GM19324 (cell line): ENCODE results near the gene KCNIP4.

ENCODE experiments used
- ATAC-seq: cut with Tn5 transposase; IDR thresholded peaks from one replicate; pipeline ENCODE4 v1.9.1; 2021; ENCODE audit warnings: mild to moderate bottlenecking, moderate library complexity; ENCODE audit not compliant: unreplicated experiment, low FRiP score

Gene KCNIP4

DNA sequence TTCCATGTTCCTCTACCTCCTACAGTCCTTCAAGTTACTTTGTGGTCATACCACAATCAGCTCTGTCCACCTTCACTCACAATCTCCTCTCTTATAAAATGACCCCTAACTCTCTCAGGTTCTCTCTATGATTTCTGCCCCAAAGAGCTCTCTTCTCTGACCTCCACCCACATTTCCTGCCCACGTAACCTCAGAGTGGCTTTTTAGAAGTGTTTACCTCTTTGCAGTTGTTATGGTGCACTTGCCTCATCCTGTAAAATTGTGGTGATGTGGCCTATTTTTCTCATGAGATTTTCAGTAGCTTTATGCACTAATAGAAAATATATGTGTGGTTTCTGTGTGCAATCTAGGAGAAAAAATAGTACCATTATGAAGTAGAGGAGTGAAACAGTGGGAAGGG, 1032.5 kb downstream of the KCNIP4 start:
- no peak for ATAC-seq

DNA sequence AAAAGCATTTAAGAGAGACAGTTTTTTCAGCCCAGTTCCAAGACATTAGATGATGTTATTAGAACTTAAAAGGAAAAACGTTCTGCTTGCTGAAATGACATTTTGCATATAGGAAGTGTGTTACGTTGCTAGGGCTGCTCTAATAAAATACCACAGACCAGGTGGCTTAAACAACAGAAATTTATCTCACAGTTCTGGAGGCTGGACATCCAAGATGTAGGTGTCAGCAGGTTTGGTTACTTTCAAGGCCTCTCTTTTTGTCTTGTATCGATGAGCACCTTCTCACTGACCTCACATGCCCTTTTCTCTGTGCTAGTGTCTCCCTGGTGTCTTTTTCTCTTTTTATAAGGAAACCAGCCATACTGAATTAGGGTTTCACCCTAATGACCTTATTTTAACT, 1043.6 kb downstream of the KCNIP4 start:
- ATAC-seq: no peak

DNA sequence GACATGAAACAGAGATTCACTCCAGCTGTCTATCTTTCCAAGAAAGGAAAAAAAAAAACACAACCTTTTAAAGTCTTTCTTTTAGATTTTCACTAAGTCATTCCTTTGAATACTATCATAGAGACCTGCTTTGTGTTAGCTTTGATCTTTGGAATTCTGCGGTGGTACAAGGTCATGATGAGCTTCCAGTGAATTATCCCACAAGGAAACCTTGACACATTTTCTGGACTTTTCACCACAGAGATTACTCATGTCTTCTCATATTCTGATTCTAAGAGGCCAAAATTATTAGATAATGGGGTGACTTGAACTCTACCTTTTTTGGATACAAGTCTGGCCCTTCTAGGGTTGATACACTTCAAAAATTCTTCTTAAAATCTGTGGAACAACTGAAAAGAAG, 1046.7 kb downstream of the KCNIP4 start:
- no peak for ATAC-seq

DNA sequence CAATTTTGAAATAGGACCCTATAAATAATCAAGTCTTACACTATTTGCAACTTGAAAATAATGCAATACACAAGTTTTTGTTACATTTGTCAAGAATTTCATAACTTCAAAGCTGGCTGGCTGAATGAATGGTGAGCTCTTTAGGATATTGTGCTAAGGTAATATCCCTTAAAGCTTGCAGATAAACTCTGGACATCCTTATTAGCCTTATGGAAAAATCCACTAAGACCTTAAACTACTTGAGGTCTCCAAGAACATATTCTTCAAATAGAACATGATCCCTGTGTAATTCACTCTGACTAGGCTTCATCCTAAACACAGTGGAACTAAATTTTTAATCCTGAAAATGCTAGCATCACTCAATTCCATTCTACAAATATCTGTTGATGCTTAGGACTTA, 1049.0 kb downstream of the KCNIP4 start:
- ATAC-seq: no peak

DNA sequence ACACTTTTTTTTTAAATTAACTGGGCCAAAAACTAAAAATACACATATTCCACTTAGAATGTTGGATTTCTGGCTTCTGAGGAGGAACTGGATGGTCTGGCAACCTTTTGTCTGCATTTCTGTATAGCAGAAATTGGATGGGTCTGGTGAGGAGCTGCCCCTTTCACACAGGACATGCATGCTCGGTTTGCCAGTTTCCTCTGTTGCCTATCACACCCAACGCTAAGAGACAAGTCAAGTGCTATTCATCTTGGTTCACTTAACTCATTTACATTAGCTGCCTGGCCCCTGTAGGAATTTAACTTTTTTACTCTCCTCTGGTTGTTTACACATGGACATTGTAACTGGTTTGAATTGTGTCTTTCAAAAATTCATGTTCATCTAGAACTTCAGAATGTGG, 1052.6 kb downstream of the KCNIP4 start:
- ATAC-seq: no peak

DNA sequence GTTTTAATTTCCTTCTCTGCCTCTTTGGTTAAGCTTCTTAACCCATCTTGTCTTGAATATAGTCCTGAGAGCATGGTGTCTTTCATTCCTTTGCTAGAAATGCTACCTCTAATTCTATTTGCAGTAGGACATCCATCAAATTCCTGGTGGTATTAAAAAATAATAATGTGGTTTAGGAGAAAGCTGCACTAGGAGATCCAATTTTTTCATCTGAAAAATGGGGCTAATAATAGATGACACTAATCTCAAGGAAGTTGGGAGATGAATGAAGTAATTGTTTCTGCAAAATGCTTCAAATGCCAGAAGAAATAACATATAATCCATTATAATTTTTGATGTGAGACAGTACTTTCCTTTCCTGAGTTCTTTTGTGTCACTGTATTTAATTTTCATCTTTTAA, 1053.4 kb downstream of the KCNIP4 start:
- no peak for ATAC-seq

DNA sequence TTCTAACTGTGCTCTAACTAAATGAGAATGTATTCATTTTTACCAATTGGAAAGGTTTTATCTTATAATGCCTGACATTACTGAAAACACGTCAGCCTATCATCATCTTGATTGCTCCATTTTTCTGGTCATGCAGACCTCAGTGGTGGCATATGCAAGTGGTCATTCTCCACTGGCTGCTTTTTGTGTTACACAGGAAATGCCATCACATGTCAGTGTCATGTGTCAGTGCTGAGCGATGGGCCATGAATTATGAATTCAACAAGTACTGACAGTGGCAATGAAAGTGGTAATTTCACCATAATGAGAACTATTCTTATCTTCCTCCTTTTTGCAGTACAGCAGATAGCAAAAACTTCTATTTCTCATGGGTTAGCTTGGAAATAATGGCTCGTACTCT, 1057.8 kb downstream of the KCNIP4 start:
- no peak for ATAC-seq

DNA sequence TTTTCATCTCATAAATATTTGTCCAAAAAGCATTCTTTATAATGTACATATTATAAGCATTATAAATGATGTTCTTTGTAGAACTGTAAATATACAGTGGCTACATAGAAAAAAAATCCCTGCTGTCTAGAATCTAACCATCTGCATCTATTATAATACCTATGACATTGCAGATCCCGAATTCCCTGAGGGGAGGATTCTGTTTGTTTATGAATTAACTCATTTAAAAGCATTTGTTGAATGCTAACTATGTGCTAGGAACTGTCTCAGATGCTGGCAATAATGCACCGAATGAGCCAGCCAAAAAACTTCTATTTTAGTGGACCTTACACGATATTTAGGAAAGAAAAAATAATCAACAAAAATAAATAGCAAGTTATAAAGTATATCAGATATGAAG, 1058.7 kb downstream of the KCNIP4 start:
- no peak for ATAC-seq

DNA sequence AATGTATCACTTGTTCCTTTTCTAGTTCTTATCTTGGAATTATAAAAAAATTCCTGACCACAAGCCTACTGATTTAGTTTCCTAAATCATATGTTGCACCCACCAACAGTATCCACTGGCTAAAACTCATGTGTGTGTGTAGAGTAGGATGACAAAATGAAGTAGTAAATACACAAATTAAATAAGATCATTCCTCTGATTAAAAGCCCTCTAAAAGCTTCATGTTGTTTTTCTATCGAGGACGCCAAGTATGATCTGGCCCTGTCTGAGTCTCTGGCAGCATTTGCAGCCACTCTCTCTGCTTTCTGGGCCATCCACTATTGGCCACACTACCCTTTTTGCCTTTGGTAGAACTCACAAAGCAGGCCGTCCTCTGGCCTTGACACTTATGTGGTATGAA, 1064.9 kb downstream of the KCNIP4 start:
- no peak for ATAC-seq

DNA sequence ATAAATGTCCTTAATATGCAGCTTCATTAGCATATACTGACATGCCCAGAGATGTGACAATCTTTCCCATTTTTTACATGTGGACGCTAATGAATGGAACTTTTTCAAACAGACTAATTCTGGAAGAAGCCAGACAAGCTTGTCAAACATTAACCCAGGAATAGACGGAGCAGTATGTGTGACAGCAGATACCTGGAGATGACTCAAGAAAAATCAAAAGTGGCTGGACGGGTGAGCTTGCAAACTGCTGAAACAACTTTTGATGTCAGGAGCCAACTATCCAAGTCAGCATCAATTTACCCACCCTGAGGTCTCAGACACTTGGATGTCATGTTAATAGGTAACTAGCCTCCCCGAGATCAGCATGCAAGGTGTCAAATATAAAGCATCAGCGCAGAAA, 1065.3 kb downstream of the KCNIP4 start:
- ATAC-seq: no peak

DNA sequence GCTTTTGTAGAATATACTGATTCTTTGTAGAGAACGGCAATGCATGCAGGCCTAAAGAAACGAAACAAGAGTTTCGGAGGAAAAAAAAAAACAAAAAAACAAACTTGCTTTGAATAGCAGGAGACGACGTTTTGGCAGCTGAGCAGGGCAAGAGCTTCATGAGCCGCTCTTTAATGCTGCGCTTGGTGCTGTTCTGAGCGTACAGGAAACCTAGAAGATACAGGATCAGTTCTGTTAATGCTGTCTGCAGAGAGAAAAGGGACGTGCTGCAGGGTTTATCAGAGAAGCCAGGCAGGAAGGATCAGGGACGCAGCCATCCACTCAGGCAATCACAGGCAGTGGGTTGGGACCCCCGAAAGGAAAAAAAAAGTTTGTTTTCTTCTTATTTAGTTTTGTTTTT, 1066.1 kb downstream of the KCNIP4 start:
- no peak for ATAC-seq

DNA sequence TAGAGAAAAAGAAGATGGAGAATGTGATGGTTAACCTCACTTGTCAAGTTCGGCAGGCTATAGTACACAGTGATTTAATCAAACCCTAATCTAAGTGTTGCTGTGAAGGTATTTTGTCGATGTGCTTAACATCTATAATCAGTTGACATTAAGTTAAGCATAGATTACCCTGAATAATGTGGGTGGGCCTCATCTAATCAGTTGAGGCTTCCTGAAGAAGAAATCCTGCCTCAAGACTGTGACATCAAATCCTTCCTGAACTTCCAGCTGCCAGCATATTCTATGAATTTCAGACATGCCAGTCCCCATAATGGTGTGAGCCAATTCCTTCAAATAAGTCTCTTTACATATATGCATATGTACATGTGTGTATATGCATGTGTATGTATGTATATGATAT, 1066.9 kb downstream of the KCNIP4 start:
- no peak for ATAC-seq

DNA sequence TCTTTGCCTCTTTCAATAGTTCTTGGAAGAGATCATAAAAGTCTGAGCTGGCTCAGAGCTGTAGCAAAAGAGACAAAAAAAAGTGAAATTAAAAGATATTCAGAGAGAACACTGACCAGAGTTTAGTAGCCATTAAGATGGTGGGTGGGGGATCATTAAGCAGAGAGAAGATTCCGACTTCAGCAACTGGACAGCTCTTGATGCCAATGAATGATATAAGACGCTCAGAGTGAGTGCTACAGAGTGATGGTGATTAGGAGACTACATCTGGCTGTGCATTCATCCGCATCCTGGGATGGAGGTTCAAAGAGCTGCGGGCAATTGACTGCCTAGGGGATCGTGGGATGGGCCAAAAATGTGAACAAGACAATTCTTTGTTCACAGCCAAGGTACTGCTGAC, 1069.8 kb downstream of the KCNIP4 start:
- no peak for ATAC-seq

DNA sequence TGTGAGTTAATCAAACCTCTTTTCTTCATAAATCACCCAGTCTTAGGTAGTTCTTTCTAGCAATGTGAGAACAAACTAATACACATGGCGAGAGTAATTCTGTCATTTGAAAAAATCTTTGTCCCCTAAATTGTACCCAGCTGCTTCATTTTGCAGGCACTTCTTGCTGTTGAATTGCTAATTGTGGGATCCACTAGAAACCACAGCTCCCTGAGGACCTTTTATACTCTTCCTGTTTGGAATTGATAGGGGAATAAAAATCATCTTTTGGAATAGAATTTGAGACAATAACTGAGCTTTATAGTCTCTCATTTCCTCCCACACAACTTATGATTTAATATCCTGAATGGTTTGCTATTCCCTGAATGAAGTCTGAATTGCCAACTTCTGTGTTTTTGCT, 1078.1 kb downstream of the KCNIP4 start:
- no peak for ATAC-seq

DNA sequence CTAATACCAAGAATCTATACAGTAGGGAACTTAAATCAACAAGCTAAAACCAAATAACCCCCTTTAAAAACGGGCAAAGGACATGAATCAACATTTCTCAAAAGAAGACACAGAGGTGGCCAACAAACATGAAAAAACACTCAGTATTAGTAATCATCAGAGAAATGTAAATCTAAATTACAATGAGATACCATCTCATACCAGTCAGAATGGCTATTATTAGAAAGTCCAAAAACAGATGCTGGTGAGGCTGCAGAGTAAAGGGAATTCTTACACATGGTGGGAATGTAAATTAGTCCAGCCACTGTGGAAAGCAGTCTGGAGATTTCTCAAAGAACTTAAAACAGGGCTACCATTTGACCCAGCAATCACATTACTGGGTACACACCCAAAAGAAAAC, 1080.5 kb downstream of the KCNIP4 start:
- ATAC-seq: no peak

DNA sequence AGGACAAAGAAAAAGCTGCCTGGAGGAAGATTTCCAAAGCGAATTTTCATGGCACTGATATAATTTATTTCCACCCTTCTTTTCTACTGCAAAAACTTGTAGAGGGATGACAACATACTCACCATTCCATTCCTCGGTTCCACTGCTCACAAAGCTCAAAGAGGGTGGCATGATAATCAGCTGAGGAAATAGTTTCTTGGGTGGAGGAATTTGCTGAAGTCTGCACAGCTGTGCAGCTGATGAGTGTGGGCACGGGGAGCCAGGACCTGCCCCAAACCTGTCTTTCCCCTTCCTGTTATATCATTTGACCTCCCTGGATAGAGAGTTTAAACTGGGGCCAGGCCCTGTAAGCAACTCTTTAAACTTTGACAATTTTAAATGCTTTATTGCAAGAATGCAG, 1087.7 kb downstream of the KCNIP4 start:
- ATAC-seq: no peak

DNA sequence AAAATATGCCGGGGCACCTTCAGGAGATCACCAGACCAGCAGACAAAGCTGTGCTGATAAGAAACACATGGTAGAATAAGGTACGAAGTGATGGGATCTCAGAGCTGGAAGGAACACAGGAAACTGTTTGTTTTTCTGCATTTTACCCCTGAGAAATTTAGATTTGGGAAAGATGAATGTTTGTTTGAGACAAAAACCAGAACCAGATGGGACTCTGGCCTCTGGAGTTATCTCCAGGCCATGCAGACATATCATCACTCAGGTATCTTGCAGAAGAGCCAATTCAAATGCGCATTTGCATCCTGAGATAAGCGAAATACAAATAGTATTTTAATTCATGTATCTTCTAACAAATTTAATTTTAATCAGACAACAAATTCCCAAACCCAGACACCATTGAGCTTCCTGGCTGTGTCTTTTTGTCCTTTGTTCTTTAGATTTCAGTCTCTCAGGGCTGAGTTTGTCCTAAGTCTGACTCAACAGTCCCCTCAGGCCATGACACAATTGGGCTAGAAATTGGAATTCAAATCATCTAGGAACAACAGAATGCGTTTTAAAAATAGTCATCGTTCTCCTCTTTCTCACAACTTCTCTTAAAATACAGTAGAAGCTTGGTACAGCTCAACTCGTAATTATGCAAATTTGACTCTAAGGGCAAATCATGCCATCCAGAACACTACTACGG, 1089.3 kb downstream of the KCNIP4 start:
- no peak for ATAC-seq

DNA sequence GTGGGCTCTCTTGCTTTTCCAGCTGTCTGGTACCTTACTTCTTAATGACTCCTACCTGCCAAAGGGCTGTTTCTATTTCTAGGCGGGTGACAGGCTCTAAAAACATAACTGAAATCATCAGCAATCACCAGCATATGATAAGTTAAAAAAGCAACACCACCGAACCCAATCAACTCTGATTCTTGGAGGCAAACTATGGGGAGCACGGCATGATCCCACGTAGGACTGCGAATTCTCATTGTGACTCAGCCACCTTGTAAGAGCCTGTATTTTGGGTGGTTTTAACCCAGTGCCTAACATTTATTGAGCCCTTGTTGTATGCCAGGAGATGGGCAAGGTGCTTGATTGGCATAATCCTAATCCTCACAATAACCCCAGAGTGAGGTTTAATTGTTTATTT, 1091.5 kb downstream of the KCNIP4 start:
- no peak for ATAC-seq

DNA sequence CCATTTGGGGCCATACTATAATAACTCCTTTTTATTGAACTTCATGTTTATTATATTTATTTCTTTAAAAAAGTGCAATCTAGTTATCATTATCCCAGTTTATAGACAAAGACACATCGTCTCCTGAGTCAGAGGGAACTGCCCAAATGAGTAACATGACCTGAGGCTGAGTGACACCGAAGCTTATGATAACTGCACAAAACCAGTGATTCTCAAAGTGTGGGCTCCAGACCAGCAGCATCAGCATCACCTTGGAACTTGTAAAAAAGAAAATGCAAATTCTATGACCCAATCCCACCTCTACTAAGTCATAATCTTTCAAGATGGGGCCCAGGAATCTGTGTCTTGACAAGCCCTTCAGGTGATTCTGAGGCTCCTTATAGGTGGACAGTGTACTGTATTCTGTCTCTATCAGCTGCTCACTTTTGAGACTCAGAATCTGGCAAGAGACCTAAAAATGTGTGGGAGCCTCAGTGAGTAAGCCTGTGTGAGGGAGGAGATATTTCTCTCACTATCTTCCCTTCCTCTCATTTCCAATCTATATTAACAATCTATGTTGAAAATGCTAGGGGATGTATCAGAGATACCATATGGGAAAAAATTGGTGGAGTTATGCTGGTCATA, 1101.3 kb downstream of the KCNIP4 start:
- no peak for ATAC-seq

DNA sequence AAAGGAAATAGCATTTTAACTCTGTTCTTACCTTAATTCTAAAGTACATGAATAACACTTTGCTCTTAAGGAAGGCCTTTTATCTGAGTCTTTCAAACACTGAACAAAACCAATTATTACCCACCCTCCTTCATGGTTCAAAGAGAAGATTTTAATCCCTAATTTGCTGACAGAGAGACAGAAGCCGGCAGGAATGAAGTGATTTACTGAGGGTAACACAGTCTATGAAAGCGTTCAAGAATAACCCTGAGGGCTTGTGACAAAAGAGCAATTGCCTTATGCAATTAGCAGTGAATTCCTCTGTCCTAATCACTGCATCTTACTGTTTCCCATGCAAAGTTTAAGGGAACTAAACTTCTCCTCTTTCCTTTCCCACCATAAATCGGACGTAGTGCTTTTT, 1104.3 kb downstream of the KCNIP4 start:
- ATAC-seq: no peak

DNA sequence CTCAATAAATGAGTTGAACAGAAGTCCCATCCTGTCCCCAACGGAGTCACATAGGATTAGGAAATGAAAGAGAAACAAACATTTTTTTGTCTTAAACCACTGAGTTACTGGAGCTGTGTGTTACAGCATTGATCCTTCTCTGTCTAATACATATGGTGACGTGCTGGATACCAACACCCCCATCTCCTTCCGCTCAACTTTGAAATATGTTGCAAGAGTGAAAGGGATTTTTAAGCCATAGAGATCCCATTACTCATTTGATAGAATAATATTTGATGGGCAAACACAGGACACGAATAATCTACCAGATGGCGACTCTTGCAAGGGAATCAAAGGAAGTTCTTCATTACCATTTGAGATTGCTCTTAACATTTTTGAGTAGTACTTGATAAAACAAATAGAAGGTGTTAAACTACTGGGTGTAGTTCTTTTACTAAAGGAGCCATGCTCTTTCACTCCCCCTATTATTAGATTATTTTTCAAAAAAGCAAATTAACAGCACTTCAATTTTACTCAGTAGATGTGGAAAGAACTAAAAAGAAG, 1107.9 kb downstream of the KCNIP4 start:
- ATAC-seq: no peak

DNA sequence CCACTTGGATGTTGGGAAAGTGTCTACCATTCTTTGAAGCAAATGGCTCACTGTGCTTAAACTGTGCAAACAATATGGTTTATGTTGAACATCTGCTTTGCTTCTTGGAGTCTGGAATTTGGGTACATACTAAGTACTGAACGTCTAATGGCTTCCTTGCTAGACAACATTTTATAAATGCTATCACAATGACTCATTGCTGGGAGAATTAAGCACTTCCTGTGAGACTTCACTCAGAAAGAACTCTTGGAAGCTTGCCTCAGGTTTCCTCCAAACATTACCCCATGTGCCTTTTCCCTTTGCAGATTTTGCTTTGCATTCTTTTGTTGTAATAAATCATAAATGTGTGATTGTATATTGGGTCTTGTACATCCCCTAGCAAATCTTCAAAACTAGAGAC, 1108.6 kb downstream of the KCNIP4 start:
- ATAC-seq: no peak
